NAMALWA (cell line): ENCODE measurements around the gene PRKCE.

ENCODE experiments used
- DNase-seq: peaks from one replicate; pipeline ENCODE4 v3.0.0-alpha.2; 2015; ENCODE audit warnings: low spot score

PRKCE gene

GRCh38 chr2:45726188-45726587 lies 74.7 kb downstream of the PRKCE start:
- DNase-seq = no peak

GRCh38 chr2:45728458-45728942 lies 77.0 kb downstream of the PRKCE start:
- DNase-seq = peak; percentile 93

GRCh38 chr2:45729753-45730512 lies 78.5 kb downstream of the PRKCE start:
- peak; percentile 91 for DNase-seq

- peak; percentile 30 for DNase-seq
Measured at GRCh38 chr2:45731141-45731540, 79.7 kb downstream of the PRKCE start.

- no peak for DNase-seq
Measured at GRCh38 chr2:45732436-45732835, 81.0 kb downstream of the PRKCE start.

GRCh38 chr2:45732946-45733345 lies 81.5 kb downstream of the PRKCE start:
- no peak for DNase-seq

GRCh38 chr2:45734336-45734735 lies 82.9 kb downstream of the PRKCE start:
- no peak for DNase-seq

- peak; percentile 28 for DNase-seq
Measured at GRCh38 chr2:45734952-45735351, 83.5 kb downstream of the PRKCE start.

GRCh38 chr2:45736757-45737704 lies 85.6 kb downstream of the PRKCE start:
- DNase-seq = no peak

- no peak for DNase-seq
Measured at GRCh38 chr2:45739796-45740485, 88.5 kb downstream of the PRKCE start.

- DNase-seq = no peak
Measured at GRCh38 chr2:45741161-45741850, 89.8 kb downstream of the PRKCE start.

- no peak for DNase-seq
Measured at GRCh38 chr2:45743531-45744396, 92.3 kb downstream of the PRKCE start.

- no peak for DNase-seq
Measured at GRCh38 chr2:45745231-45745630, 93.8 kb downstream of the PRKCE start.

- no peak for DNase-seq
Measured at GRCh38 chr2:45746888-45747287, 95.4 kb downstream of the PRKCE start.

GRCh38 chr2:45747363-45747762 lies 95.9 kb downstream of the PRKCE start:
- DNase-seq = no peak

GRCh38 chr2:45748239-45748638 lies 96.8 kb downstream of the PRKCE start:
- DNase-seq = no peak

- no peak for DNase-seq
Measured at GRCh38 chr2:45750001-45750400, 98.5 kb downstream of the PRKCE start.

- DNase-seq = no peak
Measured at GRCh38 chr2:45750484-45750883, 99.0 kb downstream of the PRKCE start.

GRCh38 chr2:45753381-45753780 lies 101.9 kb downstream of the PRKCE start:
- no peak for DNase-seq

GRCh38 chr2:45754131-45755010 lies 102.9 kb downstream of the PRKCE start:
- no peak for DNase-seq
